Stimulated activated CD4-positive, alpha-beta T cell treated with anti-CD3 and anti-CD28 coated beads, Interleukin-12 subunit alpha, Interleukin-12 subunit beta, amount 100 ng/mL, for 24 hours (primary cell): ENCODE data around the gene PTPN14.
A peak's percentile ranks its signal among the peaks of the same experiment; 100 is the strongest.

ENCODE experiments used
- DNase-seq, 2 experiments: peaks; one replicate each; pipeline ENCODE4 v3.0.0-alpha.2; 2020; ENCODE audit warnings: low read depth in 2 of 2

Gene PTPN14

DNA sequence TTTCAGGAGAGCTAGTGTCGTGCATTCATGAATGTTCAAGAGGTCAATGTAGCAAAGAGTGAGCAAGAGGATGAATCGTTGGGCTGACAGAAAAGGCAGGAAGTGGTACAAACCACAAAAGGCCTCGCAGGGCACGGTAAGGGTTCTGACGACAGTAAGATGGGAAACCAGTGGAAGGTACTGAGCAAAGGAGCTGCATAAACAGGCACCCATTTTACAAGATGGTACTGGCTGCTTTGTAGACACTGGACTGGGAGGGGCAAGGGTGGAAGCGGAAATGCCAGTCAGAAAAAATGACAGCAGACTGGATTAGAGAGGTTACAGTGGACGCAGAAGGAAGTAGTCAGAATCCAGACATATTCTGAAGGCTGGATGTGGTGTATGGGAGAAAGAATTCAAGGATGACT is 123.5 kb downstream of the PTPN14 start:
- peak; percentile 7 to 50 for DNase-seq

DNA sequence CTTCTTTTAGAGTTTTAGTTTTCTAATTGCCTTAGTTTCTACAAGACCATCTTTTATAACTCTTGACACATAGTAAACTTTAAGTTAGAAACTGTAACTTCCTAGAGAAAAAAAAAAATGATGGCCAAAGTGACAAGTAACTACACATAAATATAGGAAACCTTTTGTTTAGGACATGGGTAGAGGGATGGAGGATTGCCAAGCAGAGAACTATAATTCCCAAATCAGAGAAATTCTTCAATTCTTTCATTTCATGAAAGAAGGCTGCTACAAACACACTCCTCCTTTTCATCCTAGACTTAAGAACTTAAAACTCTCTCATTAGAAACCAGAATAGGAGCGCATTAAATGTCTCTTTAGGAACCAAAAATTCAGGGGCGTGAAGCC is 125.0 kb downstream of the PTPN14 start:
- DNase-seq, result no peak

DNA sequence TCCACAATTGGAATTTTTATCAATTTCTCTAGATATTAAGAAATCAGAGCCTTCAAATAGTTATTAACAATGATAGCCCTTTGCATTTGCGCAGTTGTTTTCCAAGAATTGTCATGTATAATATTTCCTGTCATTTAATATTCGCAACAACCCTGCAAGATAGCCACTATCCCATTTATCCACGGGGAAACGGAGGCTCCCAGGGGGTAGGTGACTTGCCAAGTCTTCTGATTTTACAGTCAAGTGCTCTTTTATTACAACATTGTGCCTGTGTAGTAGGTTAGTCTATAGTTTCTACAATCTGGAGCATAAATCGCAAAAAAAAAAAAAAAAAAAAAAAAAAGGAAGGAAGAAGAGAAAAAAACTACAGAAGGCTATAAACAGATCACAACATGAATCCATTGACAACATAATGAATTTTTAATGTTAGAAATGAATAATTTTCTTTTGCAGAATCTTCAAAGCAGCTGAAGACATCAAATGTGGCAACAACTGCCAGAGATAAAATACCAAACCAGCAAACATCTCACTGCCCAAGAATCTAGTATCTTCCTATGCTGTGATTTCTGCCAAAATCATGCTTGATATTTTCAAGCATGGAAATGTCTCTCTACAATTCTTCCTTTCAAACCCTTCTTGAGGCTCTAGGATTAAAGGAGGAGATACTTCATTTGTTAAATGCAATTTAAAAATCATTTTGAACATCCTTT is 125.5 kb downstream of the PTPN14 start:
- no peak for DNase-seq

DNA sequence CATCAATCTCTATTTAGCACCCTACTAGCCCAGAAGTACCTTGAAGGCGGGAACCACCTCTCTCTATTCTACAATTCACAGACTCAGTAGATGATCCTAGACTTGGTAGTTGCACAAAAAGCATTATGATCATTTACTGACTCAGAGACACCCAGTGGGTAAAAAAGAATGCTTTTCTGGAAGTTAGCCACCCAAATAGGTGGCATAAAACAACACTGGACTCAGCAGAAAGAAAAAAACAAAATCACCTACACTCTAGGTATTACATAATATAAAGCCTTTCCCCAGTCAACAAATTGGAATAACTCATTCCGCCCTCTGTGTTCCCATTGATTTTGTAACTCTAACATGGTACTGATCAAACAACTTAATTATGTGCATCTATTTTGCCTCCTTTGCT is 126.3 kb downstream of the PTPN14 start:
- DNase-seq, result no peak

DNA sequence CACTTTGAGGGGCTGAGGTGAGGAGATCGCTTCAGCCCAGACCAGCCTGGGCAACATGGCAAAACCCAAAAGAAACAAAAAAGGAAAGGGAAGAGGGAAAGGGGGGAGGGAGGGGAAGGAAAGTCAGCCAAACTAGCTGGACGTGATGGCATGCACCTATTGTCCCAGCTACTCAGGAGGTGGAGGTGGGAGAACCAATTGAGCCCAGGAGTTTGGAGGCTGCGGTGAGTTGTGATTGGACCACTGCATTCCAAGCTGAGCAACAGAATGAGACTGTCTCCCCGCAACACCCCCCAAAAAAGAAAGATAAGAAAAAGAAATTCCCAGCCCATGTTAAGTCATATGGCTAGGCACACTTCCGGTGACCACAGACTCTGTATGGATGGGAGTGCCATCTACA is 128.4 kb downstream of the PTPN14 start:
- DNase-seq, result no peak

DNA sequence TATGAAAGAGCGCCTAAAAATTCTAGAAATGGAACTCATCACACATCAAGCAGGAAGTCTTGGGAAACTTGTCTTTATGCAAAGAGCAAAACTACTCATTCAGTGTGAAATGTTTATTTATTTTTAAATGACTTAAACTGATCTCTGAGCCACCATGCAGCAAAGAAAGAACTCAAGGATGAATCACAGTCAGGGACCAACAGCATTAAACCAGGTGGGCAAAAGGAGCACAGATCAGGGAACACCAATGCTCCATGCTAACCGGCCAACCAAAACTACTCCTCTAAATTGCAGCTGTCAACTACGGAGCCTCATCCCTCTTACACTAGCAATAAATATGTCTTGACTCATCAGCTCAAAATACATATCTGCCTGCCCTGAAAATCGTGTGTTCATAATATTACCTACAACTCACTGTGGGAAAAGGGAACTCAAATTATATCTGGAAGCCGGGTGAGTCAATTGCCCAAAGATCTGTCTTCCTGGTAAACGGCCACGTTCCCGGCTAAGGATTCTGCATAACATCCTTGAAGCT is 129.2 kb downstream of the PTPN14 start:
- no peak for DNase-seq

DNA sequence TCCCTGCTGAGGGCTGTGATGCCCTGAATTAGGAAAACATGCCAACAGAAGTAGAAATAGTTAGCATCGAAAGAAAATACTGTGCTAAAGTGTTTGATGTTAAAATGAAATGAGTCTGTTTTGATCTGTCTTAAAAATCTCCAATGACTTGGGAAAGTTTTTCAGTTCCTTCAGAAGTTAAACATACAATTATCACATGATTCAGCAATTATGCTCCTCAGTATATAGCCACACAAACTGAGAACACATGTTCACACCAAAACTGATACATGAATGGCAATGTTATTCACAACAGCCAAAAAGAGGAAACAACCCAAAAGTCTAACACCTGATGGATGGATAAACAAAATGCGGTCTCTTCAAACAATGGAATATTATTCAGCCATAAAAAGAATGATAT is 130.6 kb downstream of the PTPN14 start:
- no peak for DNase-seq

DNA sequence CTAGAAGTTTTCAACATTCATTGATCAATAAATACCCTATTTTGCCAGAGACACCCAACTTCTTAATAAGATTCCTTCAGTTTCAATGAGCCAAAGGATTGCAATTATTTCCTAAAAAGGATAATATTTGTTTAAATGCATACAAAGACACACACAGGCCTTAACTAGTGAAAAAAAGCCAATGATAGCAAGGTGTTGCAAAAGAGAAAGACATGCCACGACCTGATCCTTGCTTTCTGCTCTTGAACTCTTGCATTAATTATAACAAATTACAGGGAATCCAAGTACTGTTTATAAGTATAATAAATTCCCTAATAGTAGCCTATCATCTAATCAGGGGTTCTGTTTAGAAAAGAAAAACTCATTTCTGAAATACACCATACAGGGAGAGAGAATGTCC is 131.1 kb downstream of the PTPN14 start:
- DNase-seq, result no peak

DNA sequence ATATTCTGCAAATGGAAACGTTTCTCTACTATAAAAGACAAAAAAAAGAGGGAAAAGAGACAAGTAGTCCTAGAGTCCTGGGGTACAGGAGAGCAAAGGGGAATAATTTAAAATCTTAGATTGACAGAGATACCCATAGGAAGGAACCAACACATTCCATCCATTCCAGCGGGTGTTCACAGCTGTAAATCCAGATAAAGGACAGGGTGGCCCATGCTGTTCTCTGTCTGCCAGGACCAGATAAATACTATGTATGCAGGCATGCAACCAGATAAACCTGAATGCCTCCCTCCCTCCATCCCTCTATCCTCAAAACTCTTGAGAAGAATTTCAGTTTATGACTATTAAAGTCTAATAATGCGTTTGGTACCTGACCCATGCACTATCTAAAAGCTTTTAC is 131.8 kb downstream of the PTPN14 start:
- DNase-seq, result no peak

DNA sequence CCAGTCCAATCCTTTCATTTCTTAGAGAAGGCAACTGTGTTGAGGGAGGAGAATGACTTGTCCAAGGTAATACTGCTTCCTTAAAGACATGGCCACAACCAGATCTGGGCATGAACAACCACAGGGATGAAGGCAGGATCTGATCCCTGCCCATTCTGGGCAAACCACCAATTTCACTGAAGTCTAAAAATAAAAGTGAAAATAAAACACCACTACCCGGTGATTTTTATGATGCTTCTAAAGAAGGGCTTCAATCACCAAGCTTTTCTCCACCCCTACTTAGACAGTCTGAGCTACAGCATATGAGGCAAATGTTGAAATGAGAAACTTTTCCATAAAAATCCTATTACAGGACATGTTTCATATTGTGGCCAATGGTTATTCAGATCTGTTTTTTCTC is 133.0 kb downstream of the PTPN14 start:
- DNase-seq, result no peak

DNA sequence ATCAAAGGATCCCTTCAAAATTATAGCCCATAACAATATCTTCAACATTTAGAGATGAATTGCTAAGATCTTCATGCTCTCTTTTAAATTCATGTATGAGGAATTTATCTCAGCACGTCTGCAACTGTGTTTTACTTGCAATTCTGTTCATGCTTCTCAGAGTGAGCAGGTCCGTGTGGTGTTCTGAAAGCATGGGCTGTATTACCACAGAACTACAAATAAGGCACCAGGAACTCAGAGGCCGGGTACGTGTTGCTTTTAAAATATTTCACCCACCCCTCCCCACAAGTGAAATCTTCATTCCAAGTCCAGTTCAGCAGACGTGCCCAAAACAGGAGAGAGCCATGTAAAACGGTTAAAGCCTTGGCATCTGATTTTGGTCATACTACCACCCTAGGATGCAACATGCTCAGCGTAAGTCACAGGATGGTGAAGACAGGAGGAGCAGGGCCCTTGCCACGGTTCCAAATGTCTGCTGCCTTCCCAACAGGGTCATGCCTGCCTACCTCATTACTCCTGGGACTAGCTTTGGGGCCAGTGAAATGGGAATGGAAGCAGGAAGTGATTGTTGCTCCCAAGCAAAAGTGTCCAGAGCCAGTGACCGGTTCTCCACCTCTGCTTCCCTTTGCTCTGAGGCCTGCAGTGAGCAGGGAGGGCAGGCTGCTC is 133.7 kb downstream of the PTPN14 start:
- no peak for DNase-seq

DNA sequence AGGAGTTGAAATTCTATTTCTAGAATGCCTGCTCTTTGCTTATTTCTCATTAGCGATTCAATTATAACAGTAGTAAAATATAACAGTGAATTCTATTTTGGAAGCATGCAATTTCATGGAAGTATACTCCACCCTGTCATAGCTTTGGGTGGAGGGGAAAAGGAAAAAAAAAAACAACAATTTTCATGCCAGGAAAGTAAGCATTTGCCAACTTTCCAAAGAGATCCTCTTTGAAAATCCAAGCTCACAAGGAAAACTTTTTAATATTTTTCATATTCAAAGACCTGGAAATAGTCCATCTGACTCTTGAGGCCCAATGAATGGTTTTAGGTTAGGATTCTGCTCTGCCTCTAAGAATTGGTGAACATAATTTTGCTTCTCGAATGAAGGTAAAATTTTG is 134.5 kb downstream of the PTPN14 start:
- DNase-seq, result no peak

DNA sequence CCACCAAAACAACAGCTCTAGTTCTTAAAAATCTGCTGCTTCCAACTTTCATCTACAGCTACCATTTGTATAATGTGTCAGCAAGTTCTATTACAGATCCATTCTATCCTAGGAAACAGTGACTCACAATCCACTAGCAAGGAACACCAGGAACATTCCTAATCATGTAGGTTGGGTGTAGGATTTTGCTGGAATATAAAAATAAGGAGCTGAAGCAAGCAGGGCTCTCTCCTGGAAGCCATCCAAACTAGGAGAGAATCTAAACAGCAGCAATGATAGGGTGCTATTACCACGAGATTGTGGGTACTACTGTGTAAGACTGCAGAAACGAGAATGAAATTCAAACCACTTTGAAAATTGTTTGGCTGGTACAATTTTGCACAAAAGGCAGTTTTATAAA is 135.0 kb downstream of the PTPN14 start:
- no peak for DNase-seq

DNA sequence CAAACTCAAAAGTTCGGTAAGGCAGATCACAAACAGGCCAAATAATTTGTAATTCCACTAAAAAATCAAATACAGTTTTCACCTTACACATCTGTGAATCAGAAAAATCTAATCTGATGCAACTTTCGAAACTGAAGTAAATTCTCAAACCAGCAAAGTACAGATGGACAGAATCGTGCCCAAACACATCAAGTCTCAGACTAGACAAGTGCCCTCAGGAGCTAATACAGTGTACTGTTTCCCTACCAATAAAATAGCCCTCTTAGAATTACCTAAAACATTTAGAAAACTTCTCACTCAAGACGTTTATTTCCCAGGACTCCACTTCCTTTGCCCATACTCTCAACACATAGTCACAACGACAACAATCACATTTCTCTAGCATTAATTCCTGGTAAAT is 136.3 kb downstream of the PTPN14 start:
- DNase-seq, result no peak

DNA sequence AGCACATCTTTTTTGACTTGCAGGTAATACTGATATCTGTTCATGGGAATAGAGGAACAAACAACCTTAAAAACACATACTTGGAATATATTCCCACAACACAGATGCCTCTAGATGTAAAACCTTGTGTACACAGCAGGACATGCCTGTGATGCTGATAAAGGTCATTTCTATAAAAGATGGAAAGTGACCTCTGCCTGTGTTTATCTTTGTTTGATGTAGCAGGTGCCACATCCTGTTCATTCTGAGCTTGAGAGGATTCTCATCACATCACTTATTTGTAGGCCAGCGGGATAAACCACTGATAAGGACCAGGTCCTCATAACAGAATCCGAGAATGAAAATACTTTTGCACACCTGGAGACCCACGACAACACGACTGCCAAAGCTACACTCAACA is 136.7 kb downstream of the PTPN14 start:
- no peak for DNase-seq

DNA sequence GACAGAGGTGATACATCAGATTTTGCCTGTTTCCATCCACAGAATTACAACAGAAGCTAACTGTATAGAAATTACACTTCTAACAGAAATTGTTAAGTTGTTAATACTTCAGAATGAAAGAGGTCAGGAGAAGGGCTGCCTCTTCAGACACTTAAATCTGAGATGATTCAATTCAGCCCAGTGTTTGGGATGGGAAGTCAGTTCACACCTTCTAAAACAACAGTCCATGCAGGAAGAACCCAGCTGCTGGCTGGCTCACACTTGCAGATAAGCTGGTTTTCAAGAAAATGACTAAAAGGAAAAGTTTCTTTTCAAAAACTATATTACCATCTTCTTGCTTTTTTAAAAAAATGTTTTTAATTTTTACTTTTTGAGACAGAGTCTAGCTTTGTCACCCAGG is 138.1 kb downstream of the PTPN14 start:
- DNase-seq, result no peak

DNA sequence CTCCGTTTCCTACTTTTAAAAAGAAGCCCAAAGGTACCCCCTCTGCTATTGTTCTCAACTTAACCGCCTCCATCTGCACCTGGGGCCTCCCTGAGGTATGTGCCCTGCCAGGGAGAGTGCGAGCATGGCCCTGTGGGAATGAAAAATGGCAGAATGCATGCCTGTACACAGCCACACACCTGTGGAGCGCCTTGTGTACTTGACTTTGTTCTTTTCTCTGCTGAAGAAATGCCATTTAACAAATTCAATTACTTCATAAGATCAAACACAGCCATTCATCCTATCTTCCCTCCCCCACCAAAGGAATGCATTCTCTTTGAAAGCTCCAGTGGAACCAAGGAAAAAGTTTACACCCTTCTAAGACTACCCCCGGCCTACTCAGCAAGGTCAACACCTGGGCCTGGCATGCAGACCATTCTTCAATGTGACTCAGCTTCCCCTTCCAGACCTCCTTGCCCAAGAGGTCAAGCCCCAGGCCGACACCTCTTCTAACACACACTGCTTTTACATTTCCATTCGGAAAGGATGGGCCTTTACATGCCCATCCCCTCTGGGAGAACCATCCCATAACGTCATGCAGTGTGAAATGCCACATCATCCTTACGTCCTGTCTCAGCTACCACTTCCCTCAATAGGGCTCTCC is 146.7 kb downstream of the PTPN14 start:
- DNase-seq, result no peak

DNA sequence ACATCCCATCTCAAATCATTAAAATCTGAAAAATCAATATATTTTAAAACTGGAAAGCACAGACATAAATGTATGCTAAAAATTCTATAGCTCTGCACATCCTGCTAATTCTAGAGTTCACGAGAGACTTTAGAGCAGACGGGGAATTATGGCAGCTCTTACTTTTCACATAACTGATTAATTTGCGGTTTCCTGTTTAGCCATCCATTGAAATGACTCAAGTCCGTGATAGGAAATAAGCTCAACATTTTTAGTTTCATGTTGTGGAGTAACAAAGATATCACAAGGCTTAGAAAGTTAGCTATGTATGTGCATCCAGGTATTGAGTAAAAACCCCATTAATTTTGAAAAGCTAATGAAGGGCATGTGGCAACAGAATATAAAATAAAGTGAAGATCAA is 147.2 kb downstream of the PTPN14 start:
- no peak for DNase-seq

DNA sequence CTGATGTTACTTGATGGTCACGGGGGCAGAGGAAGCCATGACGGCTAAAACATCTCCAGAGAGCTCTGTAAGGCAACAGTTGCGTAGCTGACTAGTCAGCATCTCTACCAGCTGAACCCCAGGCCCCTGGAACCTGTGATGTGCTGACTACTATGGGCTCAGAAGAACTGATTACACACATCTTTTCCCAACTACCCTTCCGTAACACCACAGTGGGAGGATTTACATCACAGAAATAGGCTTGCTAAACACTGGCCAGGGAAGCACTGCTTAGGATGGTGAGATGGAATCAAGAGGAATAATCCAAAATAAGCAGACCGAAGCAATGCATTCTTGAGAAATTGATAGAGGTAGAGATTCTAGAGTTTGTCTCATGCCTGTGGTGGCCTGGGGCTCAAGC is 148.0 kb downstream of the PTPN14 start:
- DNase-seq, result no peak

DNA sequence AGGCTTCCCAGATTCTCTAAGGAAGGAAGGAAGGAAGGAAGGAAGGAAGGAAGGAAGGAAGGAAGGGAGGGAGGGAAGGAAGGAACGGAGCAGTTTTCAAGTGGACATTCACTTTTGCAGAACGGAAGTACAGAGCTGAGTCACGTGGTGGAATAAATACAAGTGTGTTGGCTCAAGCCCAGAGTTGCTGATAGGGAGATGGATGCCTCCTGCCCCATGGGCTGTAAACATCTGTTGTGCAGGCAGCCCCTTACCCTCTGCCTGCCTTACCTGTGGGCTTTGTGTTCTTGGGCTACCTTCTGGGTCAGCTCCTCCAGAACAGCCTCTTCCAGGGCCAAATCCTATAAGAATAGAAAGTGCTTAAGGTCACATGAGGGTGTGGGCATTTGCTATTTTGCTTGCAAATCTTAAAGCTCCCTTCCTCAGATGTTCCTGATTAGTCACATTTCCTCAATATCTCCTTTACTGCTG is 148.8 kb downstream of the PTPN14 start:
- no peak for DNase-seq

DNA sequence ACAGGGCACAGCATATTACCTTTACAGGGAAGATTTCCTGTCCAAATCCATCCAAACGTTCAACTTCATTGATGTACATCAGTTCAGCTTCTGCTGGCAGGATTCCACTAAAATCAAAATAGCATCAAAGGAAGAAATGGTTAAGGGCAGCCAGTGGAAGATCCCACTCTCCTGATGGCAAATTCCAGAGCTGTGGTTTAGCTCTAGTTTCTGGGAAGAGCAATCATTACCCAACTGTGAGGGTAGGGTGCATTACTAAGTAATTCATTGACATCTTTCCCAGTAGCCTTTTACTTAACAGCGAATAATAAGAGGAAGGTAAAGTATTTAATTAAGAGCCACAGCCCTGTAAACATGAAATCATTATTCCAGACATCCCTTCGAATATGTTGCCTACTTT is 149.7 kb downstream of the PTPN14 start:
- no peak for DNase-seq

DNA sequence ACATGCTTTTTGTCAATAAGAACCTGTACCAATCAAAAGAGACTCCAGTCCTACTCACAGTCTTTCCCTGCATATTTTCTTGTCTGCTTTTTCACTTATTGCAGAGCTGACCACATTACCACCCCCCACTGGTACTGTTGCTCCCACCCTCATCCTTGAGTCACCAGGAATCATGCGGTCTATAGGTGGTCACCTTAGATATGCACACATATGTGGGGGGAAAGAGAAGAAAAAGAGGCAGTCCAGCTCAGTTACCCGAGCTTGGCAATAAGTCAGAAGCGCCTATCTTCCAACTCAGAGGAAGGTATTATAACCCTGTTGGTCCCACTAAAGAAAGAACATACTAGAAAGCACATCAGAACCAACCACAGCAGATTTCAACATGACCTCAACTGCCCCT is 151.3 kb downstream of the PTPN14 start:
- no peak for DNase-seq

DNA sequence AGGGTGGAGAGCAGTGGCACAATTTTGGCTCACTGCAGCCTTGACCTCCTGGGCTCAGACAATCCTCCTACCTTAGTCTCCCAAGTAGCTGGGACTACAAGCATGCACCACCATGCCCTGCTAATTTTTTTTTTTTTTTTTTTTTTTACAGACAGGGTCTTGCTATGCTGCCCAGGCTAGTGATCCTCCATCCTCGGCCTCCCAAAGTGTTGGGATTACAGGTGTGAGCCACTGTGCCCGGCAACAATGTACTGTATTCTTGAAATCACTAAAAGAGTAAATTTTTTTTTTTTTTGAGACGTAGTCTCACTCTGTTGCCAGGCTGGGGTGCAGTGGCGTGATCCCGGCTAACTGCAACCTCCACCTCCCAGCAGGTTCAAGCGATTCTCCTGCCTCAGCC is 152.9 kb downstream of the PTPN14 start:
- no peak for DNase-seq
